GM21723 (cell line): ENCODE measurements around the gene FOXD3.

Experiments
- ATAC-seq: cut with Tn5 transposase; IDR thresholded peaks from one replicate; pipeline ENCODE4 v1.9.1; 2021; ENCODE audit warnings: mild to moderate bottlenecking, moderate library complexity; ENCODE audit not compliant: unreplicated experiment

The FOXD3 gene

DNA sequence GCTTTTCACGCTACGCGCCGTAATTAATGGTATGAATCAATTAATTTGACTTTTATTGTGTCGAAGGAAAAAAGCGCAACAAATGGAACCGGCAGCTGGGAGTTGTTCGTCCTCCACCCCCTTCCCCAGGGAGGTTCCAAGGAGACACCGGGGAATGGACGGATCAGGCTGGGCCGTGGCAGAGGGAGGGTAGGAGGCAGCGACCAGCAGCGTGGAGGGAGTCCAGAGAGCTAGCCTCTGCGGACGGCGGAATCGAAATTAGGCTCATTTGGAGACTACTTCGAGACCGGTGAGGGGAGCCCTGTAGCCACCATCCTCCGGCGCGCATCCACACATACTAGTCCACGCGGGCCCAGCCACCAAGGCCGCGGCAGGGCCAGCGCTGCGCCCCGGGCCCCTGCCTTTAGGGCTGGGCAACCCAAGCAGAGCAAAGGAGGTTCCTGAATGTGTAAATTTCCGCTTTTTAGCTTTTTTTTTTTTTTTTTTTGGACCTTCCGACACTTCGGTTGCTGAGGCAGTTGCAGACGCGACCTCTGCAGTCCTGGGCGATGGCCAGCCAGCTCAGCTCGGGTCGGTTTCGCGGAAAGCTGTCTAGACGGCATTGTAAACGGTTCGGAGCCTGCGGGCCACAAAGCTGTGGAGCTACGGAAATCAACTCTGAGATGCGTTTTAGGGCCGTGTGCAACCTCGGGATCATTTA, 2.2 kb upstream of the FOXD3 start:
- no peak for ATAC-seq

DNA sequence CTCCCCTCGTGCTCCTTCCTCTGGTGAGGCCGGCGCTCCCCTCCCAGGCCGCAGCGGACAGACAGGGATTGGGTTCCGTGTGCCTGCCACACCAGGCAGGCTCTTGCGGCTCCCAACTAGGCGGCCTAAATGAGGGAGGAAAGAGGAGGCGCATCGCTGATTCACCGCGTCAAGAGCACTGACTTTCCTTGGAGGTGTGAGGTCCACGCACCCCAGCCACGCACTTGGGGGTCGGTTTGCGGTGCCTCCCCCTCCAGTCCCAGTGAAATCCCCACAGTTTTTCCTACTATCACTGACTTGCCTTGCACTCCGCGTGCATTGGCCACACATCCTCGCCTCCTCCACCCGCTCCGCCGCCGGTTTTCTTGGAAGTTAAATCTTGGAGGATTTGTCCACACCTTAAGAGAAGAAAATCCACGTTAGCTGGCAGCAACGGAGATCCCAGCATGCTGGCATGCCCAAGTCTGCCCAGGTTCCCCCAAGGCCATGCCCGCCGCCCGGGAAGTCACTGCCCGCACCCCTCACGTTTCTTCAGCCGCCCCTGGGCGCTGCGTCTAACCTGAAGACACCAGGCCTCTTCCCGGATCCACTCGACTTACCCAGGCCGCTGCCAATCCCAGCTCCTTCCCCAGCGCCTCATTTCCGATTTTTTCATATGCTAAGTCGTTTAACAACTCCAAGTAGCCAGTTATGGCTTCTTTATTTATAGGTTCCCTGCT, 1.1 kb upstream of the FOXD3 start:
- no peak for ATAC-seq

DNA sequence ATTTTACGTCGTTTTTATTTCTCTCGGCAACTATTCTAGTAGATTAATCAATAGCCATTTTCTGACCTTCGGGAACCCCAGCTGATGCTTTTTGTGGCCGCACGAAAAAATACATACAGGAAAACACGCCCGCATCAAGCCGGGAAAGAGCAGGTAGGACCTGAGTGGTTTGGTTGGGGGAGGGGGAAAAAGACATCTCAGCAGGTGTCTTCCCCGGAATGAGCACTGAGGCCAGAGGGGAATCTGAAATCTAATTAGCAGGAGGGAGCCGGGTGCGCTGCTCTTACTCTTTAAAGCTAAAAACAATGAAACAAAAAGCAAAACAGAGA, 618 bp upstream of the FOXD3 start:
- ATAC-seq: no peak

DNA sequence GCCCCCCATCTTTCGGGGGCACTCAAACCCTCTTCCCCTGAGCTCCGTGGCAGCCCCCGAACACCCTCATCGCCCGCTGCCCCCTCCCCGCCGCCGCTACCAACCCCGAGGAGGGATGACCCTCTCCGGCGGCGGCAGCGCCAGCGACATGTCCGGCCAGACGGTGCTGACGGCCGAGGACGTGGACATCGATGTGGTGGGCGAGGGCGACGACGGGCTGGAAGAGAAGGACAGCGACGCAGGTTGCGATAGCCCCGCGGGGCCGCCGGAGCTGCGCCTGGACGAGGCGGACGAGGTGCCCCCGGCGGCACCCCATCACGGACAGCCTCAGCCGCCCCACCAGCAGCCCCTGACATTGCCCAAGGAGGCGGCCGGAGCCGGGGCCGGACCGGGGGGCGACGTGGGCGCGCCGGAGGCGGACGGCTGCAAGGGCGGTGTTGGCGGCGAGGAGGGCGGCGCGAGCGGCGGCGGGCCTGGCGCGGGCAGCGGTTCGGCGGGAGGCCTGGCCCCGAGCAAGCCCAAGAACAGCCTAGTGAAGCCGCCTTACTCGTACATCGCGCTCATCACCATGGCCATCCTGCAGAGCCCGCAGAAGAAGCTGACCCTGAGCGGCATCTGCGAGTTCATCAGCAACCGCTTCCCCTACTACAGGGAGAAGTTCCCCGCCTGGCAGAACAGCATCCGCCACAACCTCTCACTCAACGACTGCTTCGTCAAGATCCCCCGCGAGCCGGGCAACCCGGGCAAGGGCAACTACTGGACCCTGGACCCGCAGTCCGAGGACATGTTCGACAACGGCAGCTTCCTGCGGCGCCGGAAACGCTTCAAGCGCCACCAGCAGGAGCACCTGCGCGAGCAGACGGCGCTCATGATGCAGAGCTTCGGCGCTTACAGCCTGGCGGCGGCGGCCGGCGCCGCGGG, 837 bp downstream of the FOXD3 start:
- ATAC-seq: peak; percentile 20

DNA sequence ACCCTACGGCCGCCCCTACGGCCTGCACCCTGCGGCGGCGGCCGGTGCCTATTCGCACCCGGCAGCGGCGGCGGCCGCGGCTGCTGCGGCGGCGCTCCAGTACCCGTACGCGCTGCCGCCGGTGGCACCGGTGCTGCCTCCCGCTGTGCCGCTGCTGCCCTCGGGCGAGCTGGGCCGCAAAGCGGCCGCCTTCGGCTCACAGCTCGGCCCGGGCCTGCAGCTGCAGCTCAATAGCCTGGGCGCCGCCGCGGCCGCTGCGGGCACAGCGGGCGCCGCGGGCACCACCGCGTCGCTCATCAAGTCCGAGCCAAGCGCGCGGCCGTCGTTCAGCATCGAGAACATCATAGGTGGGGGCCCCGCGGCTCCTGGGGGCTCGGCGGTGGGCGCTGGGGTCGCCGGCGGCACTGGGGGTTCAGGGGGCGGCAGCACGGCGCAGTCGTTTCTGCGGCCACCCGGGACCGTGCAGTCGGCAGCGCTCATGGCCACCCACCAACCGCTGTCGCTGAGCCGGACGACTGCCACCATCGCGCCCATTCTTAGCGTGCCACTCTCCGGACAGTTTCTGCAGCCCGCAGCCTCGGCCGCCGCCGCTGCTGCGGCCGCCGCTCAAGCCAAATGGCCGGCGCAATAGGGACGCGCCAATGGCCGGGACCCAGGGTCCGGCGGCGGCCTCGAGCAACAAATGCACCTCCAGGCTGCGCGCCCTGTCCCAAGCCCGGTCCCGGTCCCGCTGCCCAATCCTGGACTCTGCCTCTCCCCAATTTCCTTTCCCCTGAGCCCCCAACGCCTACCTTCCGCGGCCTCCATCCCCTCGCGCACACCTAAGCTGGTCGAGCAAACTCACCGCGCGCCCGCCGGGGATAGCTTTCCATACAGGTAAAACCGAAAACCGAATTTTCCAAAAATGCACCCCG, 1.8 kb downstream of the FOXD3 start:
- no peak for ATAC-seq

DNA sequence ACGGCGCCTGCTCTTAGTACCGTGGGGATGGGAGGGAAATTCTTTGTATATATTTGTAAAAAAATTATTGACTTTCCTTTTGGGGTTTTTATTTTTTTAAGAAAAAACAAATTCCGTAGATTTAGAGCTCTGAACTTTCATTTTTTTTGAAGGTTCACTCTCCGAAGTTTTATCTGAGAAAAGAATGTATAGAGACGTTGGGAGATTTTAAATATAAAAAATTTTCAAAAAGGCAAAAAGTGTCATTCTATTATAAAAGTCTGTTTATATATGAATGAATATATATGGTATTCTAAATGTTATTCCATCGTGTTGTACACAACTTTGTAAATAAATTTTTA, 2.4 kb downstream of the FOXD3 start:
- ATAC-seq: no peak

DNA sequence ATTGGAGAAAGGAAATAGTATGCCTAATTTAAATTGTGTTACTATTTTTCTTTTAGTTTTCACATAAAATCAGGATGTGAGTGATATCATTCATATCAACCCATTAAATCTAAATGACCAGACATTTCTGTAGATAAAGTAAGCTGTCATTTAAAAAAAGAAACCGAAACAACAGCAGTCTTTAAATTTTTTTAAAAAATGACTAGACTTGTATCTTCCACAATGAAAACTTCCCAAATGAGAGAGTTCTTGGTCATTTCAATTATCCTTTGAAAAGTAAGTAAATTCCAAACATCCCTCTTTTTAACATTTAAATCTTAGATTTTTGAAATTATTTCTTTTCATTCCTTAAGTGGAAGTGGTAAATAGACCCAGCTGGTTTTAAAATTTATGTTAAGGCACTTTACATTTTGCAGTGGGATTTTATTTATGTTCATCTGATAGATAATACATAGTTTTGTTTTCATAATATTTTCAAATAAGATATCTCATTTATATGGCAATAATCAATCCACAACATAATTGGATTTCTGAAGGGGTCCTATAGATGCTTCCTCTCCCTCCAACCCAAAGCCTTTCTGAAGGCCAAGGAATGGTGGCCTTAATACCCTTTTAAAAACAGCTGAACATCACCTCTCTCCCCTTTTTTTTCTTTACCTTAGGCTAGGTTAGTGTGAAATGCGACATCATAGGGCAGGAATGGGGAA, 3.1 kb downstream of the FOXD3 start:
- no peak for ATAC-seq

DNA sequence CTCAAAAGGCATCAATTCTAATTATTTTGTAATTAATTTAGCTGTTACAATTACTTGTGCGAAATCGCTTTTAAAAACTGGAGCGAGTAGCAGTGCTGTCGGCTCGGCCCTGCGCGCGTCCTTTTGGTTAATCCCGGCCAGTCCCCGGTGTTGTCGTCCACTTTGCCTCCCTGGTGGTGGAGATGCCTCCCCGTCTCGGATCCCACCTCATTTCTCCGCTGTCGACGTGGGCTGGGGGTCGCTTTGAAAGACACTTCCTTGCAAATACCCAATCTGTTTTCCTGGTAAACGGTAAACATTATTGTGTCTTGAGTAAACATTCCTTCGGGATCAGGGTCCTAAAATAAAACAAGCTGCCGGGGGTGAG, 3.7 kb downstream of the FOXD3 start:
- no peak for ATAC-seq

DNA sequence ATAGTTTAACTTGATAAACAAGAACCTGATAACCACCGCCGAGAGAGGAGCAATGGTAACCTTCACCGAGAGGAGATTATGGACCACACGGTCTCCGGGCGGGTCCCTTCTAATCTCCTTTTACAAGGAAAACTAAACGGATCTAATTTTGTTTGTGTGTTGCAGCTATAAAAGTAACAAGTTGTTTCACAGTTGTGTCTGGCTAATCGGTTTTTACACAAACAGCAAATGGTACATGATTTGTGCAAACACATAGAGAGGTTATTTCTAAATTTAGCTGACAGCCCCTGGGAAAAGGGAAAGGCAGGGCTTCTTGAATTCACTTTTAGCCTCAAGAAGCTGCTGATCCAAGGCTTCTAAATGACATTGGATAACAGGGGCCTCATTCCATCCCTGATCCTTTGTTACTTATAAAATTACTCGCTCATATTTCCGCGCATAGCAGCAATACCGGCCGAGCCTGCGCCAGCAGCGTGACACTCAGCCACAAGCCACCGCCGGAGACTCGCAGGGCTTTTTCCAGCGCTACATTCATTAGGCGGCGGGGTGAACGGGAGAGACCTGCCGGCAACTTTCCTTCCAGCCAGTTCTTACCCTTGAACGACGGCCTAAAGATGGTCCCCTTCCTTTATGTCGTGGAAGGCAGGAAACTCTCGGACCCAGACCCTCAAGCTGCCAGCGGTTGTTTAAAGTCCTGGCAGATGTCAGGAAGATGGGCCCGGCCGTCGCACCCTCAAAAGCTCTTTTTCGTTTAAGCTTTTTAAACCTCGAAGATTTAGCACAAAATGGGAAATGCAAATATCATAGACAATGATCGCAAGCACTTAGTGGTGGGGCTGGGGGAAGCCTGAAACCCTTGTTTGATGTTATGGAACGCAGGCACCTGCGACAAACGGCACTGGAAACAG, 4.4 kb downstream of the FOXD3 start:
- ATAC-seq: no peak

DNA sequence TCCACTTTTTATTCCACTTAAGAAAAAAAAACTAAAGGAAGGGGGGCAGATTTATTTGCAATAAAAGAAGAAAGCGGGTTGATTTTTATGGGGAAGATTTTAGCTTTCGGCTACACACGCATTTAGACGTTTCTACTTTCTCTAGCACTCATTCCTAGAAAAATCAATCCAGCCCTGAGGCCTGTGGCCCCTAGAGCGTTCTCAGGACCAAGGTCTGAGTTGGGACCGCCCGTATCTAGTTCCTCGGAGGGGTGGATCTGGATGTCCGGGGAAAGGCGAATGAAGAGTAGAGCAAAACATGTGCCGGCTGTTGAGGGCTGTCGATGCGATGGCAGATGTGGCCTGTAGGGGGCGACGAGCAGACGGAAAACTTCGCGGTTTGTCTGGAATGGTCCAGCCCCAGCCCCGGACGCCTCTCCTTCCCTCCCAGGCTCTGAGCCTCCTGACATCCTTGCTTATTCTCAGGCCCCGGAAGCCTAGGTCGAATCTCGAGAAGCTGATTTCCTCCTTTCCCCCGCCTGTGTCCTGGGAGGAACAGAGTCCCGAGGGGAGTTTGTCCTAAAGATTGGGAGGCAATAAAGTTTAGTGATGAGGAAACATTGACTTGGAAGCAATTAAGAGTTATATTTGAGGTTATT, 5.2 kb downstream of the FOXD3 start:
- ATAC-seq: no peak

DNA sequence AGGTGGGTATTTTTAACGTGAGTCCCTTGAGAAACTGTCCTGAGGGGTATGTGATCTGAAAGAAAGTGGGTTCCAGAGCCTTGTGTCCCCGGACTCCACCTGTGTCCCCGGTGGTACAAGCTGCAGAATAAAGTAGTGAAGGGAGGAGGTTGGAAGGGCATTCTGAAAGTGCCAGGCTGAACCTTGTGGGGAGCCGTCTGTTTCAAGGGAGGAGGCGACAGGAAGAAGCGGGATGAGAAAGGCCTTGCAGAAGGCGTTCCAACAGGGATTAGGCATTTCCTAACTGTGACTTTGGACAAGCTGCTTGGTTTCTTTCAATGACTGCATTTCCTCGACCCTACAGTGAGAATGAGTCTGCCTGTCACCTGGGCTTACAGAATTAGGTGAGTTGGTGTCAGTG, 5.8 kb downstream of the FOXD3 start:
- ATAC-seq: no peak

DNA sequence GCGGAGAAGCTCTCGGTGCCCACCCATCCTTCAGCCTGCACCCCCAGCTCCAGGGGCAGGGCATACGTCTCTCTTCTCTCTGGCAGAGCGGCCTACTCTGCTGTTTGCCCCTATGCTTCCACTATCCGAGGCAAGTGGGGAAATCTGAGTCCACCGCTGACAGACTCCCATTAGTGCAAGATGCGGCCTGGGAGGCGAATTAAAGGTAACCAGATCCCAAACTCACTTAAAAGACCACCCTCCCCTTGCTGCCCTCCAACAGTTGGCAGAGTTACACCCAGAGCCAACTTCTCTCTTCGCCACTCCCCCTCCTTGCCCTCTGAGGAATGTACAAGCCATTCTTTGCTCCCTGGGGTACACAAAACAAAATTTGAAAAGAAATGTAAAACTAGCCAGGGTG, 6.4 kb downstream of the FOXD3 start:
- no peak for ATAC-seq

DNA sequence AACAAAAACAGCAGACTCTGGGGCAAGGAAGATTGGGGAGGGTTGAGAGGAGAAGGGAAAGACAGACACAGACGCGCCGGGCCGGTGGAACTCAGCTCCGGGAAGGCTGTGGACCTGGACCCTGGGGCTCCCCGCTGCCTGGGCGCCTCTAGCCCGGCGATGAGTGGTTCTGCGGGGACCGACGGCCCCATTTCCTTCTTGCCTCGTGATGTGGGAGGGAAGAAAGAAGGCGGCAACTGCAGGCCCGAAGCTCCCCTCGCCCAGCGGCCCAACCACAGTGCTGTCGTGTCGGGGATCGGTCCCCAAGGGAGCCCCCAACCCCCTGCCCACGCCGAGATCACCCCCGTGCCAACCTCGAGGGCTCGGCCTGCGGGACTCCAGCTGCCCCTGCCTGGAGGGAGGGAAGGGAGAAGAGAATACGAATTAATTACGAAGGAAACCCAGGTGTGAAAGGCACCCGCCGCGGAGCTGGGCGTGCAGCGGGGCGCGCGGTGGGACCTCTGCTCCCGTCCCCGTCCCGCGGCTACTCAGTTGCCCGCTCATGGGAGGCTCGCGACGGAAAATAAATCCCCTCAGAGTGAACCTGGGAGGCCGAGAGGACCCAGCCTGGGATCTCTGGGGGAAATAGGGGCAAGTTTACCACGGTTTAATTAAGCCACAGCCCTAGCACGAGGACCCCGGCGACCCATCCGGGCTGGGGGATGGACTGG, 7.4 kb downstream of the FOXD3 start:
- ATAC-seq: no peak

DNA sequence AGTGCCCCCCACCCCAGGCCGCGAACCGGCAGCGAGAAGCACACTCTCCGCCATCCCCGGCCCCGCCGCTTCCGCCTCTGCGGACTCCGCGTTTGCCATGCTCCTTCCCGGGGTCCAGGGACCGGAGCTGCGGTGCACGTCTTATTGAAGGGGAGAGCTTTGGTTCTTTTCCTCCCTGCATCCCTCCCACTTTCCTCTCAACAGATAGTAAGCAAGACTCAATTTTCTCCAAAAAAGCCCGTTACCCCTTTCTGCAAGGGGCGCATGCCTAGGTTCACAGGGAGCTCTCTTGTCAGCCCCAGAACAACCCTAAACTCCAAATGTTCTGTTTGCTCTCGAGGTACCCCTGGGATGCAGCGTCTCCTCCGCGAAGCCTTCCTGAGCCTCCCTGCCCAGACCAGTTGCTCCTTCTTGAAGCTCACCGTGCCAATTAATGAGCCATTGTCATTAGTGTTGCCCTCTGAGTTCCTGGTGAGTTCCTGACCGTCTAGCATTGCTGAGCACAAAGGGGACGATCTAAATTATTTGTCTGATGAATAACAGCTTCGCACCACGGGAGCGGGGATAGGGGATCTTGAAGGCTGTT, 8.1 kb downstream of the FOXD3 start:
- no peak for ATAC-seq

DNA sequence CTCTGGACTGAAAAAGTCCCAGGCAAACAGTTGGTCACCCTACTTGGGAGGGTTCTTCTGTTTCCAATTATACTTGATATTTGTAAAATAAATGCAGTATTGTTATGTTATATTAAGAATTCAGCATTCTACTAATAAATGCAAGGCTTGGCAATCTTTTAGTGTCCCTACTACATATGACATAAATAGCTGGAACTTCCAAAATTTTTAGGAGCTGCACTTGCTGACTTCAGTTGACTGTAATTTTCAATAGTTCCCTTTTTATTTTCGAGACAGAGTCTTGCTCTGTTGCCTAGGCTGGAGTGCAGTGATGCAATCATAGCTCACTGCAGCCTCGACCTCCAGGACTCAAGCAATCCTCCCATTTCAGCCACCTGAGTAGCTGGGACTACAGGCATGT, 20.0 kb downstream of the FOXD3 start:
- no peak for ATAC-seq

DNA sequence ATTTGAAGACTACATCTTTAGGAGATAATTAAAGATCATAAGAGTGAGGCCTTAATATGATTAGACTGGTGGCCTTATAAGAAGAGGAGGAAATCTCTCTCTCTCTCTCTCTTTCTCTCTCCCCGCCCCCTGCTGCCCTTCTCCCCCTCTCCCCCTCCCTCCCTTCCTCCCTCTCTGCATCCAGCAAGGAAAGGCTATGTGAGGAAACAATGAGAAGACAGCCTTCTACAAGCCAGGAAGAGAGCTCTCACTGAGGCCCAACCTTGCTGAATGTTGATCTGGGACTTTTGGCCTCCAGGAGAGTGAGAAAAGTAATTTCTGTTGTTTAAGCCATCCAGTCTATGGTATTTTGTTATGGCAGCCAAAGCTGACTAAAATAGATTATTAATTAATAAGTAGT, 21.6 kb downstream of the FOXD3 start:
- ATAC-seq: no peak

DNA sequence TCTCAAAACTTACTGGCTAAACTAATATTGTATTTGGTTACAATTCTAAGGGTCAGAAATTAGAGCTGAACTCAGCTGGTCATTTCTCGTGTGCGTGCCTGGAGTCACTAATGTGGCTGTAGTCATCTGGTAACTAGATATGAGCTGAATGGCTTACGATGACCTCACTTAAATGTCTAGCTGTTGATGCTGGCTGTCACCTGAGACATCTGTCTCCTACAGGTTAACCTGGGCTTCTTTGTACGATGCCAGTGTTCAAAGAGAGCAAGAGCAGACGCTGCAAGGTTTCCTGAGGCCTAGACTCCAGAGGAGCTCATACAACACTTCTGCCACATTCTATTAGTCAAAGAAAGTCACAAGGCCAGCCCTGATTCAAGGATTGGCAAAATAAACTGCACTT, 28.0 kb downstream of the FOXD3 start:
- ATAC-seq: no peak

DNA sequence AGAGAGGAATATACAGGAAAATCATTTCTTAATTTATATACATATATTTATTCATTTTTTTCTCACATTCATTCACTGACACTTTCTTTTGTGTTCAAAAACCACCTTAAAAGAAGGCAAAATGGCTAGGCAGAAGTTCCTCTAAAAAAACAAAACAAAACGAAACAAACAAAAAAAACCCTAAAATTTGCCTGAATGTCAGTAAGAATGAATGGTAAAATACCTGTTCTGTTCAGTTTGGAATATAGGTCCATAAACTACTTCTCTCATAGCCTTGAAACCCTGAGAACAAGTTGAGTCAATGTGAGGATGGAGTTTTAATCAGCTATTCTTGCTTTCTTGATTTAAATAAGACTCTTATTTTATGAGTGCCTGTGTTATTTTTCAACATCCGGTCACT, 30.4 kb downstream of the FOXD3 start:
- no peak for ATAC-seq
